Measurements from ENCODE around the gene SNAPC4.

SNAPC4 gene

GRCh38 chr9:136392538-136393449 lies 7.2 kb downstream of the SNAPC4 start:
- no peak for DNase-seq (ENCODE audit: low spot score)

DNA sequence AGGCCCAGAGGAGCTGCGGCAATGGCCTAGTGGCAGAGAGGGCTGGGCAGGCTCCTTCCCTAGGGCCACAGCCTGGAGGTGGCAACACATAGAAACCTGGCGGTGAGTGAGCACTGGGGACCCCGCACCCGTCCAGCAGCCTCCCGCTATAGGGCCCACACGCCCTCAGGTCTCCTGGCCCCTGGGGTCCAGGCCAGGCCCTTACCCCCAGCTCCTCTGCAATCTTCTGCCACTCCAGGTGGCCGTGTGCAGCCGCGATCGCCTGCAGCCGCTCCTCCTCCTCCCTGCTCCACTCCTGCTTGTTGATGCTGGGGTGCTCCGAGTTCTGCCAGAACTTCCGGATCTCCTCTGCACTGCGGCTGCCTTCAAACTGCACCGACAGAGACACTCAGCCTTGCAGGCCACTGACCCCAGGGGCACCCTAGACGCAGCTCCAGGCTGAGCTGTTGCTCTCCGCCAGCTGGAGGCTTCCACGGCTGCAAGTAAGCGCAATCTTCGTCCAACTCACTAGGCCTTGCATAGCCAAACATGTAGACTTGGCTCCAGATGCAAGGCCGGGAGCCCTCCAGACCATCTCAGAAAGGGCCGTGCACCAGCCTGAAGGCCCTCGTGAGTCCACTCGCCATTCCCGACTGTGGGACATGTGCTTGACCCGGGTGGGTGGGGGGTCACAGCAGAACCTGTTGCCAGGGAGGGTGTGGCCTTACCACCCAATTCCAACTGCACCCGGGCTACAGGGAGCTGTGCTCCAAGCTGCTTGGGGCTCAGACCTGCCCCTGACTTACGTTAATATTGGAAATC lies 8.0 kb downstream of the SNAPC4 start:
- no peak for DNase-seq (ENCODE audit: low spot score)

GRCh38 chr9:136389396-136389795 lies 10.6 kb downstream of the SNAPC4 start:
- DNase-seq (ENCODE audit: low spot score) = no peak

GRCh38 chr9:136387217-136387616 lies 12.8 kb downstream of the SNAPC4 start:
- DNase-seq (ENCODE audit: low spot score) = no peak

DNA sequence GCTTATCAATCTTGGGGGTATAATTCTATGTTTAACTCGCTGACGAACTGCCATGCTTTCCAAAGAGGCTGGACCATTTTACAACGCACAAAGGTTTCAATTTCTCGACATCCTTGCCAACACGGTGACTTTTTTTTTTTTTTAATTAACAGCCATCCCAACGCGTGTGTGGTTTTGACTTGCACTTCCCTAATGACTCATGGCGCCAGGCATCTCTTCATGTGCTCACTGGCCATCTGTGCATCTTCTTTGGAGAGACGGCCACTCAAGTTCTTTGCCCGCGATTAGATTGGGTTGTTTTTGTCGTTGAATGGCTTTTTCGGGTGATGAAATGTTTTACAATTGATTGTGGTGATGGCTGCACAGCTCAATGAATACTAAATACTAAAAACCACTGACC lies 14.0 kb downstream of the SNAPC4 start:
- no peak for DNase-seq (ENCODE audit: low spot score)

DNA sequence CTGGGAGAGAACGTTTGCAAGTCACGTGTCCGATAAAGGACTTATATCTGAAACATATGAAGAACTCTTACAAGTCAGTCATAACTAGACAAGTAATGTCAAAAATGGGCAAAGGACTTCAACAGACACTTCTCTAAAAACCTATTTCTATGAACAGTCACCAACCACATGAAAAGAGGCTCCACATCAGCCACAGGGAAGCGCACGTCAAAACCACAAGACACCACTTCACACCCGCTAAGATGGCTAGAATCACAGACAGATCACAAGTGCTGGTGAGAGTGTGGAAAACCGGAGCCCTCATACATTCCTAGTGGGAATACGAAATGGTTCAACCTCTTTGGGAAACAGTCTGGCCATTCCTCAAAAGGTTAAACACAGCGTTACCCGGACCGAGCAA lies 15.0 kb downstream of the SNAPC4 start:
- DNase-seq (ENCODE audit: low spot score) = no peak

- no peak for DNase-seq (ENCODE audit: low spot score)
Measured at GRCh38 chr9:136383436-136383835, 16.5 kb downstream of the SNAPC4 start.

- no peak for DNase-seq (ENCODE audit: low spot score)
Measured at GRCh38 chr9:136381966-136382513, 17.9 kb downstream of the SNAPC4 start.

DNA sequence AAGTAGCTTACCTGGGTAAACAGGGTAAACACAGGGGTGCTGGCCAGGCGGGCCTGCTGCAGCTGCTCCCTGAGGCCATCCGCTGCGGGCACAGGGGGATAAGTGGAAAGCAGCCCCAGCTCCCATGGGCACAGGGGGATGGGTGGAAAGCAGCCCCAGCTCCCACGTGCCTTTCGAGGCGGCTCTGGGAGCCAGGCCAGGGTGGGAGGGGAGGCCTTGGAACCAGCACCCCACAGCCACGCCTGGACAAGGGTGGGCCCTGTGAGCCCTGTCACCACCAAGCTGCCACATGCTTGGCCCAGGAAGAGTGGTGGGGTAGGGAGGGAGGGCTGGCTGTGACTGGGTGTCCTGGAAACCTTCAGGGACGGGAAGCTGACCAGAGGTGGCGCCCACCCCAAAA lies 18.7 kb downstream of the SNAPC4 start:
- DNase-seq (ENCODE audit: low spot score) = no peak

GRCh38 chr9:136380381-136380780 lies 19.6 kb downstream of the SNAPC4 start:
- DNase-seq (ENCODE audit: low spot score) = no peak

GRCh38 chr9:136379891-136380290 lies 20.1 kb downstream of the SNAPC4 start:
- no peak for DNase-seq (ENCODE audit: low spot score)

DNA sequence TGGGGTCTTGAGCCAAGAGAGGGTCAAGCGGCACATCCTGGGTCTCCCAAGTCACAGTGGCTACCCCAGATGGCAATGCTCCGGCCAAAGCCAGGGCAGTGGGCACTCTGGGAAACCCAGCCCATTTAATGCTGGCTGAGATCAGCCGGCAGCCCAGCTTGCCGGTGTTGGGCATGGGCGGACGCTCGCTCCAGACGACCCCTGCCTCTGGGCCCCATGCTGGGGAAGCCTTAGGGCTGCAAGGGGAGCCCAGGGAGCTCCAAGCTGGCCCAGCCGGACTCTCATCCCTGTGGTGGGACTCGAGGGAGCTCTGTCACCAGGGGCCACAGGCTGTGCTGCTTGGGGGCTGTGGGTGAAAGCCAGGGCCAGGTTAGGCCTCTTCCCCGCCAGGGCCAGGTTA lies 20.6 kb downstream of the SNAPC4 start:
- DNase-seq (ENCODE audit: low spot score) = no peak

DNA sequence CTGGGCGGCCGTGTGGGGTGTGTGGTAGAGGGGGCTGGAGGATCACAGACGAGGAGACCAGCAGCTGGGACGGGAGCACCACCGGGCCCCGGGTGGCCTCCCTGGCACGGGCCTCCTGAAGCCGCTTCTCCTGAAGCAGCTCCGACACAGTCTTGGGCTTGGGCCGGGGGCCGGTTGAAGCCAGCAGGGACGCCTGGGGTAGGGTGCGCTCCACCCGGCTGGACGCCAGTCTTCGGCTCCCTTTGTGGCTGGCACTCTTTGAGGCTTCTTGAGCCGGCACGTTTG lies 21.0 kb downstream of the SNAPC4 start:
- no peak for DNase-seq (ENCODE audit: low spot score)

DNA sequence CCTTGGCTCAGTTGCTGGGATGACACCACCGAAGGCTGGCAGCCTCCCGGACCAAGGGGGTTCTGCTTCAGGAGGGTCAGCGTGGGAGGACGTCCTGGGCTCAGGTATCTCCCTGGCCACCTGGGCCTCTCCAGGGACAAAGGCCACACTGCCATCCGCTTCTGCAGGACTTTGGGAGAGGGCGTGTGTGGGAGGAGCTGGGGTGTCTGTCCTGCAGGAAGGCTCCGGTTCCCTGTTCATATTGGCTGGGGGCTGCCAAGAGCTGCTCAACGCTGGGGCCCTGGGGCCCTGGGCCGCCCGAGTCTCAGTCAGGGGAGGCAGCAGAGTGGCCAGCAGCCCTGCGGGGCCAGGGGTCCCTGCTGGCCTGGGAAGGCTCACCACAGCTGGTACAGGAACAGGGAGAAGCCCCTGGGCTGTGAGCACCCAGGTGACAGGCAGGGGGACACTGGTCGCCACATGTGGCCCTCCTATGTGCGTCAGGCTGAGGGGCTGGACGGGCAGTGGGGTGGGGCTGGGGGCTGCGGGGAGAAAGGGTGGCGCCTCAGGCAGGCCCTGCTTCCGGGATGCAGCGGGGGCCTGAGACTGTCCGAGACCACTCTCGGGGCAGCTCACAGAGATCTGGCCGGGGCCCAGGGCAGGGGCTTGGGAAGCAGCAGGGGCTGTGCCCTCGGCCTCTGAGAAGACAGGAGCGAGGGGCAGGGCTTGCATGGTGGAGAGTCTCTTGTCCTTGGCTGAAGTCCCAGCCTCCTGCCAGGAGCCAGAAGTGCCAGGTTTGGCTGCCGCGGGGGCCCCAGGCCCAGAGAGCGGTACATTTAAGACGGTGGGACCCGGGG lies 21.6 kb downstream of the SNAPC4 start:
- no peak for DNase-seq (ENCODE audit: low spot score)

DNA sequence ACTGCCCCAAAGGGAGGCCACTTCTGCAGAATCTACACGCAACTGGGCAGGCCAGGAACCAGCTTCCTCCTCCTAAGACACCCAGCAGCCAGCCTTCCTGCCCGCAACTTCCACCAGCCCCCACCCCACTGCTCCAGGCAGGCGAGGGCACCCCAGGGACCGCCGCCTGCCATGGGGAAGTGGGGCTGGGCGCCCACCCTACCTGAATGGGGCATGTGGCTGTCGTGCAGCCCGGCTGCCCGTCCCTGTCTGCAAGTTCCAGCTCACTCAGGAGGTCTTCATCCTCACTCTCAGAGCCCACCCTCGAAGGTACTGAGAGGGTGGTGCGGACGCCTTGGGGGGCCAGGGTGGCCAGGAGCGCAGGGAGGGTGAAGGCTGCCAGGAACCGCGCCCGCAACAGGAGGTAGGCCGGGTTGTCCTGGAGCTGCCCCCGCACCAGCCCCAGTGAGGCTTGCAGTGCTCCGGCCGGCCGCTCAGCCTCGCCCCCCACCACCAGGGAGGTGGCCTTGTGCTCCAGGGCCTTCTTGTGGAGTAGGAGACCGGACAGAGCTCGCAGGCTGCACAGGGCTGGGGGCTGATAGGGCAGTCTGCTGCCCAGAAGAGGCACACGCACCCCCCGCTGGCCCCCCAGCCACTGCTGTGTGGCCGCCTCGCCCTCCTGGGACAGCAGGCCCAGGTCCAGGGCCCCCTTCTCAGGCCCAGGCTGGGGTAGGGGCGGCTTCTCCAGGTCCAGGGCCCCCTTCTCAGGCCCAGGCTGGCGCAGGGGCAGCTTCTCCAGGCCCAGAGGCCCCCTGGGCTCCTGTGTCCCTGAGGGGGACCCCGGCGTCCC lies 22.4 kb downstream of the SNAPC4 start:
- no peak for DNase-seq (ENCODE audit: low spot score)

GRCh38 chr9:136376457-136376856 lies 23.5 kb downstream of the SNAPC4 start:
- no peak for DNase-seq (ENCODE audit: low spot score)

- no peak for DNase-seq (ENCODE audit: low spot score)
Measured at GRCh38 chr9:136375096-136375495, 24.9 kb downstream of the SNAPC4 start.

GRCh38 chr9:136374183-136374575 lies 25.8 kb downstream of the SNAPC4 start:
- DNase-seq (ENCODE audit: low spot score) = no peak

- DNase-seq (ENCODE audit: low spot score) = peak; percentile 49
Measured at GRCh38 chr9:136373300-136374182, 26.4 kb downstream of the SNAPC4 start, which contains the start of gene CARD9. CARD9 (minus strand) TSS chr9:136373669; CDS start chr9:136372078, 1,591 bp downstream.

Data from globus pallidus (tissue), 1 donor.